ENCODE results near the gene GSG1L.

- TF ChIP-seq, protein P1, sequence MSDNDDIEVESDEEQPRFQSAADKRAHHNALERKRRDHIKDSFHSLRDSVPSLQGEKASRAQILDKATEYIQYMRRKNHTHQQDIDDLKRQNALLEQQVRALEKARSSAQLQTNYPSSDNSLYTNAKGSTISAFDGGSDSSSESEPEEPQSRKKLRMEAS (IDR thresholded peaks at IDR 0.05) = 0 out of 2 replicates have a peak, but pooled peaks have one; percentile 25
- TF ChIP-seq NFIC (IDR thresholded peaks at IDR 0.05) (peak; percentile 36; the same call in 1 of the 2 replicates), EP300 (IDR thresholded peaks at IDR 0.05; ENCODE audit: borderline replicate concordance) (no peak), ZBTB7A (IDR thresholded peaks at IDR 0.05; ENCODE audit: low read depth) (0 out of 2 replicates have a peak, but pooled peaks have one; percentile 31), RAD21 (IDR thresholded peaks at IDR 0.05; ENCODE audit: low read depth) (no peak), YY1 (IDR thresholded peaks at IDR 0.05; ENCODE audit: low read depth) (no peak), TAF1 (IDR thresholded peaks at IDR 0.05; ENCODE audit: low read depth) (no peak), CREB1 (IDR thresholded peaks at IDR 0.05; ENCODE audit: low read depth) (no peak), TCF12 (IDR thresholded peaks at IDR 0.05; ENCODE audit: low read depth) (no peak), CEBPB (IDR thresholded peaks at IDR 0.05) (no peak), FOXM1 (IDR thresholded peaks at IDR 0.05; ENCODE audit: borderline replicate concordance, low read depth) (no peak), TEAD4 (IDR thresholded peaks at IDR 0.05) (no peak)
- TF ChIP-seq, protein P2, sequence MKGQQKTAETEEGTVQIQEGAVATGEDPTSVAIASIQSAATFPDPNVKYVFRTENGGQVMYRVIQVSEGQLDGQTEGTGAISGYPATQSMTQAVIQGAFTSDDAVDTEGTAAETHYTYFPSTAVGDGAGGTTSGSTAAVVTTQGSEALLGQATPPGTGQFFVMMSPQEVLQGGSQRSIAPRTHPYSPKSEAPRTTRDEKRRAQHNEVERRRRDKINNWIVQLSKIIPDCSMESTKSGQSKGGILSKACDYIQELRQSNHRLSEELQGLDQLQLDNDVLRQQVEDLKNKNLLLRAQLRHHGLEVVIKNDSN (IDR thresholded peaks at IDR 0.05) = no peak
- TF ChIP-seq, protein P3, sequence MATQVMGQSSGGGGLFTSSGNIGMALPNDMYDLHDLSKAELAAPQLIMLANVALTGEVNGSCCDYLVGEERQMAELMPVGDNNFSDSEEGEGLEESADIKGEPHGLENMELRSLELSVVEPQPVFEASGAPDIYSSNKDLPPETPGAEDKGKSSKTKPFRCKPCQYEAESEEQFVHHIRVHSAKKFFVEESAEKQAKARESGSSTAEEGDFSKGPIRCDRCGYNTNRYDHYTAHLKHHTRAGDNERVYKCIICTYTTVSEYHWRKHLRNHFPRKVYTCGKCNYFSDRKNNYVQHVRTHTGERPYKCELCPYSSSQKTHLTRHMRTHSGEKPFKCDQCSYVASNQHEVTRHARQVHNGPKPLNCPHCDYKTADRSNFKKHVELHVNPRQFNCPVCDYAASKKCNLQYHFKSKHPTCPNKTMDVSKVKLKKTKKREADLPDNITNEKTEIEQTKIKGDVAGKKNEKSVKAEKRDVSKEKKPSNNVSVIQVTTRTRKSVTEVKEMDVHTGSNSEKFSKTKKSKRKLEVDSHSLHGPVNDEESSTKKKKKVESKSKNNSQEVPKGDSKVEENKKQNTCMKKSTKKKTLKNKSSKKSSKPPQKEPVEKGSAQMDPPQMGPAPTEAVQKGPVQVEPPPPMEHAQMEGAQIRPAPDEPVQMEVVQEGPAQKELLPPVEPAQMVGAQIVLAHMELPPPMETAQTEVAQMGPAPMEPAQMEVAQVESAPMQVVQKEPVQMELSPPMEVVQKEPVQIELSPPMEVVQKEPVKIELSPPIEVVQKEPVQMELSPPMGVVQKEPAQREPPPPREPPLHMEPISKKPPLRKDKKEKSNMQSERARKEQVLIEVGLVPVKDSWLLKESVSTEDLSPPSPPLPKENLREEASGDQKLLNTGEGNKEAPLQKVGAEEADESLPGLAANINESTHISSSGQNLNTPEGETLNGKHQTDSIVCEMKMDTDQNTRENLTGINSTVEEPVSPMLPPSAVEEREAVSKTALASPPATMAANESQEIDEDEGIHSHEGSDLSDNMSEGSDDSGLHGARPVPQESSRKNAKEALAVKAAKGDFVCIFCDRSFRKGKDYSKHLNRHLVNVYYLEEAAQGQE (IDR thresholded peaks at IDR 0.05; ENCODE audit: low read depth) = no peak
Measured at GRCh38 chr16:27771201-27771910, 292.2 kb downstream of the GSG1L start.
